Keratinocyte (primary cell): ENCODE data around the gene CTNND2. TPM values are rescaled to one million over a fixed set of nuclear protein-coding genes. Genes with fewer than 3 reads are reported as not detected.

Experiments used
- DNase-seq: peaks from one replicate; pipeline ENCODE4 v3.0.0-alpha.2; 2011; ENCODE audit warnings: low read depth, missing footprints, low spot score
- FAIRE-seq: peaks from 2 replicates; lab custom pipeline; 2011; peaks lifted over from hg19 to GRCh38; lab: Jason Lieb, UNC
- H2AFZ ChIP-seq: 2 replicates; pipeline ENCODE4 v1.6.0; 2012; ENCODE audit warnings: low read length, control low read depth, inconsistent platforms; ENCODE audit not compliant: control insufficient read depth
- H3K27ac ChIP-seq: 2 replicates; pipeline ENCODE4 v1.5.1; 2011; ENCODE audit warnings: low read length; ENCODE audit not compliant: control insufficient read depth, insufficient read depth
- H3K27me3 ChIP-seq: 3 replicates; pipeline ENCODE4 v1.6.0; 2011; ENCODE audit warnings: low read length; ENCODE audit not compliant: control insufficient read depth, insufficient read depth; ENCODE audit errors: extremely low read depth
- H3K36me3 ChIP-seq, 2 experiments: 2 replicates in 1 of 2; 3 replicates in 1 of 2; pipeline ENCODE4 v1.5.1; 2011; ENCODE audit warnings: low read length in 2 of 2, mild to moderate bottlenecking in 1 of 2; ENCODE audit not compliant: control insufficient read depth in 2 of 2, insufficient read depth in 2 of 2; ENCODE audit errors: extremely low read depth in 1 of 2
- H3K4me1 ChIP-seq: 3 replicates; pipeline ENCODE4 v1.5.1; 2011; ENCODE audit warnings: low read length; ENCODE audit not compliant: control insufficient read depth, insufficient read depth; ENCODE audit errors: extremely low read depth
- H3K4me2 ChIP-seq: 3 replicates; pipeline ENCODE4 v1.6.0; 2011; ENCODE audit warnings: low read depth, low read length; ENCODE audit not compliant: control insufficient read depth, insufficient read depth; ENCODE audit errors: extremely low read depth
- H3K4me3 ChIP-seq, 3 experiments: fragments of 200-600 bp in 1 of 3; sonication (generic) in 1 of 3; 2 replicates in 2 of 3; 3 replicates in 1 of 3; pipeline ENCODE4 v1.5.1; 2011 to 2016; ENCODE audit warnings: low read length in 3 of 3, mild to moderate bottlenecking in 3 of 3, control low read depth in 2 of 3, inconsistent platforms in 1 of 3, low read depth in 1 of 3, mixed read lengths in 1 of 3, mixed run types in 1 of 3, moderate library complexity in 1 of 3; ENCODE audit not compliant: control insufficient read depth in 2 of 3, insufficient read depth in 2 of 3; ENCODE audit errors: extremely low read depth in 1 of 3
- H3K79me2 ChIP-seq: 2 replicates; pipeline ENCODE4 v1.6.0; 2012; ENCODE audit warnings: low read length; ENCODE audit not compliant: control insufficient read depth, insufficient read depth
- H3K9ac ChIP-seq: 3 replicates; pipeline ENCODE4 v1.6.0; 2011; ENCODE audit warnings: low read length; ENCODE audit not compliant: control insufficient read depth, insufficient read depth; ENCODE audit errors: extremely low read depth
- H3K9me1 ChIP-seq: 3 replicates; pipeline ENCODE4 v1.6.0; 2011; ENCODE audit warnings: low read length; ENCODE audit not compliant: control insufficient read depth, insufficient read depth; ENCODE audit errors: extremely low read depth
- H3K9me3 ChIP-seq: 2 replicates; pipeline ENCODE4 v1.5.1; 2012; ENCODE audit warnings: low read depth, low read length; ENCODE audit not compliant: control insufficient read depth
- H4K20me1 ChIP-seq: 3 replicates; pipeline ENCODE4 v1.6.0; 2011; ENCODE audit warnings: low read length; ENCODE audit not compliant: control insufficient read depth, insufficient read depth; ENCODE audit errors: extremely low read depth
- EZH2 ChIP-seq: IDR thresholded peaks from one replicate; pipeline ENCODE4 v1.6.1; 2012; ENCODE audit warnings: inconsistent platforms, mild to moderate bottlenecking, low read length, moderate library complexity
- dilution Hi-C: fragments of 300-500 bp; cut with MboI; formaldehyde crosslinking; loops from one replicate; pipeline ENCODE4 v1.7.0; 2020; ENCODE audit warnings: low sequenced_read_pairs; ENCODE audit not compliant: extremely low pct_ligation_motif_present
- polyA plus RNA-seq, 5 experiments: library from polyadenylated mRNA; depleted of rRNA in 3 of 5; stranded (reverse) in 3 of 5; stranded (forward) in 1 of 5; unstranded in 1 of 5; fragments of >200 nt; gene quantifications; 1 replicate in 1 of 5; 2 replicates in 3 of 5; 3 replicates in 1 of 5; pipeline versions ENCODE4 v1.2.1 to v1.2.3, GENCODE V29; 2011 to 2012; ENCODE audit warnings: missing spikeins in 2 of 5, low read depth in 1 of 5, low replicate concordance in 1 of 5
- TF ChIP-seq, protein P1 (sequence below), 3 experiments: IDR thresholded peaks in 1 of 3; conservative IDR thresholded peaks in 1 of 3; optimal IDR thresholded peaks in 1 of 3; 2 replicates in 2 of 3; 3 replicates in 1 of 3; pipeline versions ENCODE3 to v1.5.1; 2011; ENCODE audit warnings: low read length in 3 of 3, mild to moderate bottlenecking in 3 of 3, moderate library complexity in 2 of 3, control low read depth in 1 of 3, inconsistent platforms in 1 of 3; ENCODE audit not compliant: insufficient read depth in 2 of 3; ENCODE audit errors: extremely low read depth in 1 of 3

Gene CTNND2
- polyA plus RNA-seq, 1 donor (not counting 4 experiments of a cell fraction or from before 2014, with no cell fraction given) = not detected

DNA sequence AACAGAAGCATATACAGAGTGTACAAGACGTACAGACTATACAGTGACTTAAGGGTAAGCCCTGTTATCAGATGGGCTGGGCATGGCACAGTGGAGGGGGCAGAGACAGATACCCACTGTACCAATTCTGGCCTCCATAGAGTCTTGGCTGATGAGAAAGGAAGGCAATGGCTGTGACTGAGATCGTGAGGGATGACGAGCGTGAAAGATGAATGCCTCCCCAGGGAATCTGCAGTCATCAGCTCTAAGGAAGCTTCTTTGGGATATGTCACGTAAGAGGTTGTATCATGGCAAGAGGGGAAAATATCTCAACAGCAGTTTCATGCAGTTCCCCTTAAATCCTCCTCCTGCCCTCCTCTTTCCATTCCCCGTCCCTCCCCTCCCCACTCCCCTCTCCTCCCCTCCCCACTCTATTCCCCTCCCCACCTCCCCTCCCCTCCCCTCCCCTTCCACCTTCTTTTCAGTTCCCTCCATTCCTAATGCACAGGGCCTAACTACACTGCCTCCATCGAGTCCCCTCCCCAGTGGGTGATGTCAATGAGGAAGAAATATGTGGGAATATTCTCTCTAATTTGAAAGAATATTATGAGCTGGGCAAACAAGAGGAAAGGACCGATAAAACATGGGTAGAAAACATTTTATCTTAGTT lies 916.8 kb downstream of the CTNND2 start:
- H3K9me3 ChIP-seq = no peaks in the 10 kb centered on the region
- TF ChIP-seq, protein P1, sequence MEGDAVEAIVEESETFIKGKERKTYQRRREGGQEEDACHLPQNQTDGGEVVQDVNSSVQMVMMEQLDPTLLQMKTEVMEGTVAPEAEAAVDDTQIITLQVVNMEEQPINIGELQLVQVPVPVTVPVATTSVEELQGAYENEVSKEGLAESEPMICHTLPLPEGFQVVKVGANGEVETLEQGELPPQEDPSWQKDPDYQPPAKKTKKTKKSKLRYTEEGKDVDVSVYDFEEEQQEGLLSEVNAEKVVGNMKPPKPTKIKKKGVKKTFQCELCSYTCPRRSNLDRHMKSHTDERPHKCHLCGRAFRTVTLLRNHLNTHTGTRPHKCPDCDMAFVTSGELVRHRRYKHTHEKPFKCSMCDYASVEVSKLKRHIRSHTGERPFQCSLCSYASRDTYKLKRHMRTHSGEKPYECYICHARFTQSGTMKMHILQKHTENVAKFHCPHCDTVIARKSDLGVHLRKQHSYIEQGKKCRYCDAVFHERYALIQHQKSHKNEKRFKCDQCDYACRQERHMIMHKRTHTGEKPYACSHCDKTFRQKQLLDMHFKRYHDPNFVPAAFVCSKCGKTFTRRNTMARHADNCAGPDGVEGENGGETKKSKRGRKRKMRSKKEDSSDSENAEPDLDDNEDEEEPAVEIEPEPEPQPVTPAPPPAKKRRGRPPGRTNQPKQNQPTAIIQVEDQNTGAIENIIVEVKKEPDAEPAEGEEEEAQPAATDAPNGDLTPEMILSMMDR (optimal IDR thresholded peaks at IDR 0.05 in 1 of 3, IDR thresholded peaks at IDR 0.05 in 1 of 3, conservative IDR thresholded peaks at IDR 0.05 in 1 of 3; ENCODE audit: extremely low read depth in 1 of 3, insufficient read depth in 2 of 3, low read length in 3 of 3) = no peak
- no peaks in the 10 kb centered on the region for H3K4me1 ChIP-seq
- no peaks in the 10 kb centered on the region for H3K36me3 ChIP-seq
- no peaks in the 10 kb centered on the region for H3K27me3 ChIP-seq
- no peak overlapping the region for H3K9ac ChIP-seq
- H3K4me3 ChIP-seq = no peak overlapping the region
- H3K27ac ChIP-seq = no peak overlapping the region
- H2AFZ ChIP-seq = no peak overlapping the region
- no peak for DNase-seq
- H3K9me1 ChIP-seq = no peaks in the 10 kb centered on the region
- H4K20me1 ChIP-seq = no peaks in the 10 kb centered on the region
- no peak overlapping the region for H3K4me2 ChIP-seq
- no peaks in the 10 kb centered on the region for H3K79me2 ChIP-seq
- dilution Hi-C loops = no loop called here
- no peak for FAIRE-seq

DNA sequence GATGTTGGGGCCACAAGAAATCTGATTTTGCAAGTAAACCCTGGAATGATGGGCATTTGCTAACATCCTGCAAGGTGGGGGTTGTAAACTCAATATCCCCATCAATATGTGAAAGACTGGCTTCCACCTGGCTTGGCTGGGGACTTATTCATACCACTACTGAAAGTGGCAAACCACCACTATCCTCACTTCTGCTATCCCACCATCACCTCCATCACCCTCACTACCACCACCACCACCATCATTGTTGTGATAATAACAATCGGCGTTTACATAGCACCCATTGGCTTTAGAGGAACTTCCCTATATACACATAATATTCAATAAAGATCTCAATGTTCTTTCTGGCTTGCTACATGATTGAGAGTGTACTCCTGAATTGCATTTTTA lies 918.5 kb downstream of the CTNND2 start:
- no peak for FAIRE-seq
- Histone ChIP-seq H3K9me1 (no peaks in the 10 kb centered on the region), H2AFZ (no peak overlapping the region), H3K79me2 (no peaks in the 10 kb centered on the region), H3K9ac (no peak overlapping the region), H3K4me1 (no peaks in the 10 kb centered on the region), H3K27me3 (no peaks in the 10 kb centered on the region), H3K27ac (no peak overlapping the region), H3K9me3 (no peaks in the 10 kb centered on the region), H4K20me1 (no peaks in the 10 kb centered on the region), H3K4me3 (no peak overlapping the region), H3K36me3 (no peaks in the 10 kb centered on the region), H3K4me2 (no peak overlapping the region)
- TF ChIP-seq EZH2 = no peak
- TF ChIP-seq, protein P1 (optimal IDR thresholded peaks at IDR 0.05 in 1 of 3, IDR thresholded peaks at IDR 0.05 in 1 of 3, conservative IDR thresholded peaks at IDR 0.05 in 1 of 3; ENCODE audit: extremely low read depth in 1 of 3, insufficient read depth in 2 of 3, low read length in 3 of 3) = no peak
- dilution Hi-C loops = no loop called here
- DNase-seq = no peak
